ENCODE data around the gene FAT2.

Gene FAT2

GRCh38 chr5:151622367-151623088, 31.4 kb upstream of the FAT2 start:
- DNase-seq (ENCODE audit: extremely low spot score) = no peak
- no peak for TF ChIP-seq CTCF (IDR thresholded peaks at IDR 0.05; ENCODE audit: control extremely low read depth, extremely low read depth, low read depth, missing control alignments)
- POLR2A ChIA-PET = no interaction called here

GRCh38 chr5:151620461-151620840, 29.3 kb upstream of the FAT2 start:
- ChIA-PET CTCF (interaction anchor here (8.1 kb wide), 1 partner anchor 31 kb away, joined by 37 read pairs; no protein-coding TSS in a partner anchor), POLR2A (no interaction called here)
- TF ChIP-seq CTCF (IDR thresholded peaks at IDR 0.05; ENCODE audit: control extremely low read depth, extremely low read depth, low read depth, missing control alignments) = no peak
- DNase-seq (ENCODE audit: extremely low spot score) = no peak

More at GRCh38 chr5:151622367-151623088, 31.4 kb upstream of the FAT2 start:
- CTCF ChIA-PET = interaction anchor here (8.1 kb wide), 1 partner anchor 29 kb away, joined by 37 read pairs; no protein-coding TSS in a partner anchor

- no peak for TF ChIP-seq CTCF (IDR thresholded peaks at IDR 0.05; ENCODE audit: control extremely low read depth, extremely low read depth, low read depth, missing control alignments)
- no peak for DNase-seq (ENCODE audit: extremely low spot score)
- POLR2A ChIA-PET = no interaction called here
- CTCF ChIA-PET = interaction anchor here (1.1 to 8.1 kb wide), 3 partner anchors 8 to 32 kb away, joined by 4 to 37 read pairs (median 5); no protein-coding TSS in a partner anchor
Measured at GRCh38 chr5:151619812-151620460, 28.8 kb upstream of the FAT2 start.

- no peak for DNase-seq (ENCODE audit: extremely low spot score)
- TF ChIP-seq CTCF (IDR thresholded peaks at IDR 0.05; ENCODE audit: control extremely low read depth, extremely low read depth, low read depth, missing control alignments) = no peak
- CTCF ChIA-PET = interaction anchor here (1.1 to 8.1 kb wide), 4 partner anchors 9 to 33 kb away, joined by 3 to 37 read pairs (median 4); no protein-coding TSS in a partner anchor
- POLR2A ChIA-PET = no interaction called here
Measured at GRCh38 chr5:151618907-151619306, 27.8 kb upstream of the FAT2 start.

- no peak for TF ChIP-seq CTCF (IDR thresholded peaks at IDR 0.05; ENCODE audit: control extremely low read depth, extremely low read depth, low read depth, missing control alignments)
- POLR2A ChIA-PET = no interaction called here
- DNase-seq (ENCODE audit: extremely low spot score) = no peak
- CTCF ChIA-PET = interaction anchor here (0.8 to 8.1 kb wide), 9 partner anchors 9 to 153 kb away, joined by 3 to 37 read pairs (median 4); no protein-coding TSS in a partner anchor
Measured at GRCh38 chr5:151617841-151618710, 26.9 kb upstream of the FAT2 start.

GRCh38 chr5:151617383-151617840, 26.3 kb upstream of the FAT2 start:
- TF ChIP-seq CTCF (IDR thresholded peaks at IDR 0.05; ENCODE audit: control extremely low read depth, extremely low read depth, low read depth, missing control alignments) = no peak
- ChIA-PET CTCF (interaction anchor here (0.8 to 8.1 kb wide), 7 partner anchors 9 to 154 kb away, joined by 3 to 37 read pairs (median 4); no protein-coding TSS in a partner anchor), POLR2A (no interaction called here)
- DNase-seq (ENCODE audit: extremely low spot score) = no peak

Data from GM10248 (cell line).